SK-N-SH treated with all-trans-retinoic acid at 6 μM for 48 hours (cell line): Measurements from ENCODE around the gene CDC42SE2.

Experiments used
- ATAC-seq: fragments of 200-7000 bp; cut with Tn5 transposase; 3 replicates; pipeline ENCODE4 v1.9.1; 2020; ENCODE audit warnings: mild to moderate bottlenecking, moderate library complexity
- ARNTL ChIP-seq: fragments of 450-650 bp; formaldehyde crosslinking; IDR thresholded peaks from 2 replicates; pipeline ENCODE4 v1.5.0; 2020; ENCODE audit warnings: low read depth, mild to moderate bottlenecking, moderate library complexity, borderline replicate concordance
- BACH2 ChIP-seq: fragments of 250-450 bp; sonication (Bioruptor Pico); IDR thresholded peaks from 2 replicates; pipeline ENCODE4 v1.9.0; 2021; ENCODE audit warnings: mild to moderate bottlenecking, borderline replicate concordance
- CREB5 ChIP-seq: fragments of 250-450 bp; sonication (Bioruptor Pico); IDR thresholded peaks from 2 replicates; pipeline ENCODE4 v1.5.1; 2020; ENCODE audit warnings: low read depth, mild to moderate bottlenecking, moderate library complexity
- CSDC2 ChIP-seq: fragments of 250-450 bp; sonication (Bioruptor Pico); IDR thresholded peaks from 2 replicates; pipeline ENCODE4 v1.5.0; 2020; ENCODE audit warnings: mild to moderate bottlenecking, moderate library complexity
- CSRNP3 ChIP-seq: fragments of 250-450 bp; sonication (Bioruptor Pico); IDR thresholded peaks from 2 replicates; pipeline ENCODE4 v1.5.1; 2021; ENCODE audit warnings: mild to moderate bottlenecking, moderate library complexity
- ESRRG ChIP-seq: fragments of 250-450 bp; sonication (Bioruptor Pico); IDR thresholded peaks from 2 replicates; pipeline ENCODE4 v1.6.1; 2021; ENCODE audit warnings: mild to moderate bottlenecking
- GLIS3 ChIP-seq: fragments of 250-450 bp; sonication (Bioruptor Pico); IDR thresholded peaks from 2 replicates; pipeline ENCODE4 v1.5.0; 2020; ENCODE audit warnings: mild to moderate bottlenecking, moderate library complexity
- ISL1 ChIP-seq: fragments of 250-450 bp; sonication (Bioruptor Pico); IDR thresholded peaks from 2 replicates; pipeline ENCODE4 v2.1.2; 2022; ENCODE audit warnings: mild to moderate bottlenecking, moderate library complexity
- OSR1 ChIP-seq: fragments of 250-450 bp; sonication (Bioruptor Pico); IDR thresholded peaks from 2 replicates; pipeline ENCODE4 v1.8.0; 2022; ENCODE audit warnings: moderate library complexity, mild to moderate bottlenecking, inconsistent platforms
- PATZ1 ChIP-seq: fragments of 250-450 bp; sonication (Bioruptor Pico); IDR thresholded peaks from 2 replicates; pipeline ENCODE4 v1.8.0; 2020; ENCODE audit warnings: mild to moderate bottlenecking, moderate library complexity, borderline replicate concordance
- POU6F1 ChIP-seq: fragments of 250-450 bp; sonication (Bioruptor Pico); IDR thresholded peaks from 2 replicates; pipeline ENCODE4 v1.8.0; 2021; ENCODE audit warnings: low read depth, mild to moderate bottlenecking, moderate library complexity, borderline replicate concordance
- PPARA ChIP-seq: fragments of 250-450 bp; sonication (Bioruptor Pico); IDR thresholded peaks from 2 replicates; pipeline ENCODE4 v1.5.0; 2020; ENCODE audit warnings: mild to moderate bottlenecking, borderline replicate concordance
- SNAI2 ChIP-seq: fragments of 250-450 bp; sonication (Bioruptor Pico); IDR thresholded peaks from 2 replicates; pipeline ENCODE4 v1.5.0; 2020; ENCODE audit warnings: mild to moderate bottlenecking, moderate library complexity
- TCF4 ChIP-seq: fragments of 250-450 bp; sonication (Bioruptor Pico); IDR thresholded peaks from 2 replicates; pipeline ENCODE4 v1.8.0; 2021; ENCODE audit warnings: mild to moderate bottlenecking, moderate library complexity, borderline replicate concordance
- TSHZ2 ChIP-seq: fragments of 250-450 bp; sonication (Bioruptor Pico); IDR thresholded peaks from 2 replicates; pipeline ENCODE4 v1.5.0; 2020; ENCODE audit warnings: mild to moderate bottlenecking, moderate library complexity
- ZC3H10 ChIP-seq: fragments of 250-450 bp; sonication (Bioruptor Pico); IDR thresholded peaks from 2 replicates; pipeline ENCODE4 v1.5.1; 2021; ENCODE audit warnings: mild to moderate bottlenecking, moderate library complexity
- ZFP3 ChIP-seq: fragments of 250-450 bp; sonication (Bioruptor Pico); IDR thresholded peaks from 2 replicates; pipeline ENCODE4 v1.5.0; 2020; ENCODE audit warnings: mild to moderate bottlenecking, moderate library complexity
- ZFP30 ChIP-seq: fragments of 450-650 bp; formaldehyde crosslinking; IDR thresholded peaks from 2 replicates; pipeline ENCODE4 v1.5.0; 2022; ENCODE audit warnings: mild to moderate bottlenecking, moderate library complexity
- ZNF565 ChIP-seq: fragments of 450-650 bp; formaldehyde crosslinking; conservative IDR thresholded peaks from 2 replicates; pipeline ENCODE4 v1.5.0; 2020; ENCODE audit warnings: low read depth, mild to moderate bottlenecking, moderate library complexity
- ZNF70 ChIP-seq: fragments of 450-650 bp; formaldehyde crosslinking; IDR thresholded peaks from 2 replicates; pipeline ENCODE4 v1.5.0; 2020; ENCODE audit warnings: mild to moderate bottlenecking, moderate library complexity
- ZNF8 ChIP-seq: fragments of 450-650 bp; formaldehyde crosslinking; IDR thresholded peaks from 2 replicates; pipeline ENCODE4 v1.5.0; 2020; ENCODE audit warnings: mild to moderate bottlenecking, moderate library complexity

The CDC42SE2 gene

GRCh38 chr5:131382407-131383395 is 118.8 kb downstream of the CDC42SE2 start:
- TF ChIP-seq ZC3H10 (no peak), BACH2 (CRISPR knock-in tag) (no peak), TSHZ2 (CRISPR knock-in tag) (0 out of 2 replicates have a peak, but pooled peaks have one; percentile 59), TCF4 (CRISPR knock-in tag) (no peak; the same call in 1 of the 2 replicates), CREB5 (CRISPR knock-in tag) (no peak), PPARA (no peak)

GRCh38 chr5:131384173-131384572 is 120.3 kb downstream of the CDC42SE2 start:
- ATAC-seq = no peak
- no peak for TF ChIP-seq GLIS3 (CRISPR knock-in tag)
- TF ChIP-seq CREB5 (CRISPR knock-in tag) = no peak
- no peak for TF ChIP-seq PPARA
- TF ChIP-seq ZNF70 = no peak
- TF ChIP-seq ESRRG (CRISPR knock-in tag) = no peak
- TF ChIP-seq TCF4 (CRISPR knock-in tag) = no peak
- TF ChIP-seq ISL1 (CRISPR knock-in tag) = no peak
- TF ChIP-seq CSRNP3 = no peak
- TF ChIP-seq POU6F1 (CRISPR knock-in tag) = no peak
- TF ChIP-seq PATZ1 = no peak
- no peak for TF ChIP-seq ZNF8
- TF ChIP-seq ARNTL (CRISPR knock-in tag) = no peak
- TF ChIP-seq BACH2 (CRISPR knock-in tag) = no peak

More at GRCh38 chr5:131382407-131383395, 118.8 kb downstream of the CDC42SE2 start:
- peak; percentile 94 for ATAC-seq

GRCh38 chr5:131384616-131385214 is 120.9 kb downstream of the CDC42SE2 start:
- TF ChIP-seq CSDC2 (CRISPR knock-in tag) (no peak), ZFP30 (no peak), SNAI2 (CRISPR knock-in tag) (no peak), OSR1 (no peak), ZFP3 (CRISPR knock-in tag) (no peak), CREB5 (CRISPR knock-in tag) (no peak), ZNF565 (CRISPR knock-in tag) (no peak)
- no peak for ATAC-seq
